Activated CD4-positive, alpha-beta T cell treated with anti-CD3 and anti-CD28 coated beads, Interleukin-2, Interleukin-4, amounts not matched to agents 100 ng/mL and 50 ng/mL, durations not matched to agents 16 hours and 8 hours (primary cell): ENCODE measurements around the gene C22orf39.

Experiments
- DNase-seq: peaks from one replicate; pipeline ENCODE4 v3.0.0-alpha.2; 2020; ENCODE audit warnings: low spot score

The C22orf39 gene

GRCh38 chr22:19477321-19478044 lies 30.0 kb upstream of the C22orf39 start:
- peak; percentile 6 for DNase-seq

- DNase-seq: no peak
Observed at GRCh38 chr22:19476023-19476422, 28.5 kb upstream of the C22orf39 start.

GRCh38 chr22:19473578-19473977 lies 26.1 kb upstream of the C22orf39 start:
- no peak for DNase-seq

DNA sequence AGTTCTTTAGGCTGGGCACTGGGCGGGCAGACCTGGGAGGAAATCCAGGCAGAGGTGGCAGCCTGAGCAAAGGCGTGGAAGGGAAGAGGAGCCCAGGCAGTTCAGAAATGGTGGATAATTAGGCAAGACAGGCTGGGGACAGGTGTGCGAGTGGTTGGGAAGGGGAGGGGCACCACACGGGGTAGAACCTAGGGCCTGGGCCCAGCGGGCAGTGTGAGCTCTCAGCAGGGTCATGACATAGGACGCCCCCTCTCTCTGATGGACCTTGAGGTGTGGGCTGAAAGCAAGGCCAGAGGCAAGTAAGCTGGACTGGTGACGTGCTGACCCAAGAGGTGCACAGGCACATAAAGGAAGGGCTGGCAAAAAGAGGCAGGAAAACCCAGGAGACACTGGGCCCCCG lies 24.7 kb upstream of the C22orf39 start:
- DNase-seq: no peak

DNA sequence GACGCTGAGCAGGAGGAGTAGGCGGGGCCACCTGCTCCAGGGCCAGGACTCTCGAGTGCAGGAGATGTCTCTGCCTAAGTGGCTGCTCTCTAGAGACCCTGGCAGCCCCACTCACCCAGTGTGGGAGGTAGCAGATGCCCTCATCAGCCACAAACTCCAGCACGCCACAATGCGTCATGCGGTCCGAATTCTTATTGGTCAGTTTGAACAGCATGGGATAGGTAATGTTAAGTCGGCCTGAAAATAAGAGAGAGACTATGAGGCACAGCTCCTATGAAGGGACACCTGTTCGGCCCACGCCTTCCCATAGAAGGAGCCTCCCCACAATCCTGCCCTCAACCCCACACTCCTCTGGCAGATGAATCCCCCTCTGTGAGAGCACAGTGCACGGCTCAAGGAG lies 24.1 kb upstream of the C22orf39 start:
- no peak for DNase-seq

DNA sequence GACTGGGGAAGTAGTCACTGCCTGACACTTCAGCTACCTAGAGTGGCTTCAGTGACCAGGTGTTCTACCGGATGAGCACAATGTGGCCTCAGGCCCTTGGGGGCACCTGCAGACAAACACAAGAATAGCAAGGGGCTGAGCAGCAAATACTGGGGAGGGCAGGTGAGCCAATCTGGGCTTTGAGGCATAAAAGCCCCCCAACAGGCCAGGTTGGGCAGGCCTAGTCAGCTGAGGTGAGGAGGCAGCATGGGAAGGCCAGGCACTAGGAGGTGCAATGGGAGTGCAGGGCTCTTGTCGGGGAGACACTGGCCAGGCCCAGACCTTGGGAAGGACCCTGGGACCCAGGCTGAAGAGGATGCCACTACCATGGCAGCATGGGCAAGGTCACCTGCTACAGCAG lies 22.5 kb upstream of the C22orf39 start:
- no peak for DNase-seq

DNA sequence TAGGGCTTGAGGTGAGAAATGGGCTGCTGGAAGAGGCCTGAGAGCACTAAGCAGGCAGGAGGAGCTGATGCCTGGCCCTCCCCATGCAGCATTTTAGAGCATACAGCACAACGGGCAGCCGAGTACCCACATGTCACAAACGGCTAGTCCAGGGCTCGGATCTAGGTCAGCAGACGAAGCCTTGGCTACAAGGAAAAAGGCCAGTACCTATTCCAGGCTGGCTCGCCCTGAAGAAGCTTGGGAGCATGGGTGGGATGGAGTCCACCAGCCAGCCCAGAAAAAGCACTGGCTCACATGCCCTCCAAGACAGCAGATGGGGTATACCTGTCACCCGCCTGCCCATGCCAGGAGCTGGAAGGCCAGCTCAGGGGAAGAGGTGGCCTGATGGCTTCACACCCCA lies 21.9 kb upstream of the C22orf39 start:
- DNase-seq: no peak

GRCh38 chr22:19467912-19468311 lies 20.4 kb upstream of the C22orf39 start:
- DNase-seq: no peak

DNA sequence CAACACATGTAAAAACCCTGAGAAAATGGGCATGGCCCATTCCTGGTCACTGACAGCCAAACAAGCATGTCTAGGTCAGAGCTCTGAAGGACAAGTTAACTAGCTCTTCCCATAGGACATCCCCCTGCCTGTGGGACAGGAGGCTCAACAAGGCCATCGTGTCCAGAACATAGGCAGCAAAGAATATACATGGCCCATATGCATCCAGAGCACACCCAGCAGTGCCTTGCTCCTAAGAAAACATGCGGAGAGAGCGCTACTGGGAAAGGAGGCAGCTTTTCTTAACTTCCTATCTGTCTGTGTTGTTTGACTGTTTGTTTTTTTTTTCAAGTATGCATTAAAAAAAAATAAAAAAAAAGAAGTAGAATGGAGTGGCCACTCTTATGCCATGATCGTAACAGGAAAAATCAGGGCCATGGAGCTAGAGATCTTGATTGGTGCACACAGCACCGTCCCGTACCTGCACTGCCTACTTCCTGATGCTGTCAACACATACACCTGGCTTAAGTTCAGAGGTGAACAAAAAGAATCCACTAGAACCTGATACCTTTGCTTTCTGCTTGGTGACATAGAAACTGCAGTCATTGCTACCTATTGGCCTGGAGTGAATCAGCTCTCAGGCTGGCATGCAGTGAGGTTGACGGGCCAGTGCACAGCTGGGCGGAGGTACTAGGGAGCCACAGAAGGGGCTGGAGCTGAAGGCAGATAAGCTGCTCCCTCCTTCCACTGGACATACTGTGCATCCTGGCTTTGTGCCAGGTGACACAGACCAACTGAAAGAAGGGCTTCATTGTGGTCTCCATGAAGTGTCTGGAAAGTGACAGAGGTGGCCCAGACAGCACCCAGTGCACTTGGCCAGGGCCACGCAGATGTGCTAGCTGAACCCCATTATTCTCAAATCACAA lies 19.6 kb upstream of the C22orf39 start:
- DNase-seq: no peak

DNA sequence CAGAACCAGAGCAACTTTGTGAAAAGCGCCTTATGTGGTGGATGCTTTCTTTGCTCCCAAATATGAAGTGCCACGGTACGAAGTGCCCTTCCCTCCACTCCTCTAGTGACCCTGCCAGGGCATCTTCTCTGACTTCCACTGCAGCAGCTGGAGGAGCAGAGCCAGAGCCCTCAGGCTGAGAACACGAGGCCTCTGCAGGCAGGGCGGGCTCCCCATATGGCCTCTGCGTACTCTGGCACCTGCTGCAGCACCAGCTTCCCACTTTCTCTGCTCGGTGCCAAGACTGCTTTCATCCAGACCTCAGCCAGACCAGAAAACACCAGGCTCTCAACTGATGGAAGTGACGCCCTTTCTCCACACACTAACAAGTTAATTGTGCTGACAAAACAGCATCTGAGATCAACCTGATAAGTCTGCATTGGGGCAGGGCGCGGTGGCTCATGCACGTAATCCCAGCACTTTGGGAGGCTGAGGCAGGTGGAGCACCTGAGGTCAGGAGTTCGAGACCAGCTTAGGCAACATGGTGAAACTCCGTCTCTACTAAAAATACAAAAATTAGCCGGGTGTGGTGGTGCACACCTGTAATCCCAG lies 18.7 kb upstream of the C22orf39 start:
- DNase-seq: no peak

- no peak for DNase-seq
Observed at GRCh38 chr22:19464975-19465374, 17.5 kb upstream of the C22orf39 start.

DNA sequence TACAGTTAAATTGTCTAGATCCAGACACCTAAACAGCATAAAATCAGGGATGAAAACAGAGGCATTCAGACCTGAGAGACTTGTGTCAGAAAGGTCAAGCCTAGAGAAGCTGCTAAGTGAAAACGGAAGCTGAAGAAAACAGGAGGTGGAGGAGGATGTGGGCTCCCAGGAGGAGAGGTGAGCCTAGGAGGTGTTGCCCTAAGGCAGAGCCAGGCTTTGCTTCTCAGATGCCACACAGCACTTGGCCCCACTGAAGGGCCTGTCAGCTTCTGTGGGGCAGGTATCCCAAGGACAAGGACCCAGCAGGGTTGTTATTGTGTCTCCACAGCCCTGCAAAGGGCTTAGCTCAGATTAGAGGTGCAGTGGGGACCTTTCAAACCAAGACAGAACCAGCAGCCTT lies 17.0 kb upstream of the C22orf39 start:
- DNase-seq: no peak

GRCh38 chr22:19463491-19464469 lies 16.3 kb upstream of the C22orf39 start:
- no peak for DNase-seq

DNA sequence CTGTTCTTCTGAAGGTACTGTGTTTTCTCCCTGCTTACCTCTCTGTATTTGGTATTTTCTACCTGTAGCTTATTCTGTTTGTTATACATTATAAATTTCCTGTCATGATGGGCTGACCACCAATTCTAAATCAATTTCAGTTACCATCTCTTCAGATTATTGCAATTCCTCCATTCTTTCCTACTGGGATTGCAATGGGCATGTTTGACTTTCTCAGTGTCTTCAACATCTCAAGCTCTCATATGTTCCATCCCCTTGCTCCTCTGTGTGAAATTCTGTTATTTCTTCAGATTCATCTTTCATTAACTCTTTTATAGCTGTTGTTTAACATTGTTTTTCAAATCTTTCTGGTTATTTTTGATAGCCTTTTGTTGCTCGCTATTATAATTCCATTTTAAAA lies 15.5 kb upstream of the C22orf39 start:
- DNase-seq: no peak

DNA sequence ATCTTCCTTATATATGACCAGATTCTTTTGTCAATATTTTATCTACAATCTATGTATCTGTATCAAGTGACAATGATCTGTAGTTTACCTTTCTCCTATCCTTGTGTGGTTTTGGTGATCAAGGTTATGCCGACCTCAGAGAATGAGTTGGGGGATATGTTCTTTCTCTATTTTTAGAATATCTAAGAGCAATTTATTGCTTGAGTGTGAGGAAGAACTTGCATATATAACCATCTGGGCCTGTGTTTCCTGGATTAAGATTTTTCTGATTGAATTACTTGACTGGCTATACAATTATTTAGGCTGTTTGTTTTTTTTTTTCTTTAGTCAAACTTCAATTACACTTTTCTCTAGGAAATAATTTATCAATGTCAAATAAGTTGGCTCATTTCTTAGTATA lies 14.0 kb upstream of the C22orf39 start:
- no peak for DNase-seq

DNA sequence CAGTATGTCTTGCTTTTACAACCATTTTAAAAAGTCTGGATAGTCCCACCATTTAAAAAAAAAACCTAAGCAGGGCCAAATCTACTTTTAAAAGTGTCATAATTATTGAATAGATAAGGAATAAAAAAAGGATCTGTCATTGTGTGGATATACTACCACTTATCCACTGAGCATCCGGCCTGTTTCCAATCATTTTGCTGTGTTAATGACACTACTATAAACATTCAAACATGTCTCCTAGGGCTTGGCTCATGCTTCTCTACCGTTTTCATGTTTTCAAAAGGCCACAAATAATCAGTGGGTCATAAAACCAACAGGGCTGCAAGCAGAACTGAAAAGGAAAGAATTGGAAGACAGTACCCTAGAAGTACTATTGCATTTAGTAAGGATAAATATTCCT lies 12.5 kb upstream of the C22orf39 start:
- no peak for DNase-seq

DNA sequence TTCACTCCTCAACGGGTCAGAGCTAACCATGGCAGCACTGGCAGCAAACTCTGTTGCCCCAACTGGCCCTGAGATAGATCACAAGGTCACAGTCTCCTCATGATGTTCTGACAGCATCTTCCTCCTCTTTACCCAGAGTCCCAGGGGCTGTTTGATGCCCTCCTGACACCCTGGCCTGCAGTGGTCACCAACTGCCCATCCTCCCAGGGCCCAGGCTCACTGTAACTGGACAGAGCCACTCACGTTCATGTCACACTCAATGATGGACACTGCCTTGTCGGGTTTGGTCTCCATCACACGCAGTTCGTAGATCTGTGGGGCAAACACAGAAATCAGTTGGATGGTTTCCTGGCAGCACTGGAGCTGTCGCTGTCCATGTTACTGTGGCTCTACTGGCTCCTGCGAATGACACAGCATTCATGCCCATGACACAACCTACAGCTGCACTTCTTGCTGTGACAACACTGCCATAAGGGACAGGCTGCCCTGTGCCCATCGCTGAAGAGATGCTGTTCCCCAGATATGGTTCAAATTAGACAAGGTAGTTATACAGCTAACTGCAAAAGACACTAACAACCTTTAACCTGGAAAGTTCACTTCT lies 10.4 kb upstream of the C22orf39 start:
- DNase-seq: no peak

DNA sequence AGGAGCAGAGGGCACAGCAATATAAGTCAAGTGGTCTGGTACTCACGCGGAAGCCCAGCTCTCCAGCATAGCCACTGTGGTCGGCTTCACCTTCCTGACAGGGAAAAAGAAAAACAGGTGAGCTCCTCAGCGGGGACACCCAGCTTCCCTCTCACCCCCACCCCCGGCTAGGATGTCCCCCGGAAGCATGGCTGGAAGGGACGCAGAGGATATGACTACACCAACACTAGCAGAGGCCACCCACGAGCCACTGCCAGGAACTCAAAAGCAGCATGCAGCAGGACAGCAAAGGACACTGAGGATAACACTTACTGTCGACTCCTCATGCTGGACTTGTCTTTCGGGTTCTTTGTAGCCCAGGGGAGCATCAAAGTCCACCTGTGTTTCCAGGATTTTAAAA lies 9.0 kb upstream of the C22orf39 start:
- DNase-seq: no peak

DNA sequence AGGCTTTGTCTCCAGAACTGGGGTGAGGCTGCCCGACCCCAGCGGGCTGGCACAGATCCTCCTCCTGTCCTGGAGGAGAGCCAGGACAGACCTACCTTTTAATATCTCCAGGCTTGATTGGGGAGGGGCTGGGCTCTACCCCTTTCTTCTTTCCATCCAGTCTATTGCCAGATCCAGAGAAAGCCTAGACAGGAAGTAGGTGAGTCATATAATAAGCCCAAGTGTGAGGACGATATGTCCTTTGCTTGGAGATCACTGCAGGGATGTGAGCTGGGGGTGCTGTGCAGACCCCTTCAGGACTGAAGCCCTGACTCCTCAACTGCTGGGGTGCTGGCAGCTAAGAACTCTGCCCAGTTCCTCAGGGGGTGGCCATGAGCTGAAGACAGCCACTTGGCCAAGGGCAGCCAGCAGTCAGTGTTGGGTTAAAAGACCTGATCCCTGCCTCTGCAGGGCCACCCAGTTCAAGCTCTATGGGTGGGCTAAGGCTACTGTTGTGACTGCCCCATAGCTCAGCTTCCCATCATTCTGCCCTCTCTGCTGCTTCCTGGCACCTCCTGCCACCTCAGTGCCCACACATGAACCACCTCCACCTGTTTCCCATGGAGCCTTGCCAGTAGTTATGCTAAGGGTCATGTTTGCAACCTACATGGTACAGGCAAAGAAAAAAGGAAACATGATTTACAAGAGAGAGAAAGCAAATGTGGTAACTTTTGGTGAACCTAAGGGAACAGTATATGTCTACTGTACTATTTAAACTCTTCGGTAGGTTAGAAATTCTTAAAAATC lies 8.3 kb upstream of the C22orf39 start:
- DNase-seq: no peak

GRCh38 chr22:19455033-19455432 lies 7.5 kb upstream of the C22orf39 start:
- no peak for DNase-seq

DNA sequence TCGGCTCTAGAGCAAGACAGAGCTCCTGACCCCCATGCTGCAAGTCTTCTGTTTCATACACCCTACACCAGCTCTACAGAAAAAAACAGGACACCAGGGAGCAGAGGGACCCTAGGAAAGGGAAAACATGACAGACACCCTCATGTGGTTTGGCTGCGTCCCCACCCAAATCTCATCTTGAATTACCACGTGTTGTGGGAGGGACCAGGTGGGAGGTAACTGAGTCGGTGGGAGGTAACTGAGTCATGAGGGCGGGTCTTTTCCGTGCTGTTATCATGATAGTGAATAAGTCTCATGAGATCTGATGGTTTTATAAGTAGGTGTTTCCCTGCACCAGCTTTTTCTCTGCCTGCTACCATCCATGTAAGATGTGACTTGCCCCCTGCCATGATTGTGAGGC lies 6.6 kb upstream of the C22orf39 start:
- no peak for DNase-seq
